Measurements from ENCODE around the gene ATP2B2. TPM values are rescaled to one million over a fixed set of nuclear protein-coding genes. Genes with fewer than 3 reads are reported as not detected.

Gene ATP2B2
- total RNA-seq, 1 experiment from 2014 or later, result not detected

DNA sequence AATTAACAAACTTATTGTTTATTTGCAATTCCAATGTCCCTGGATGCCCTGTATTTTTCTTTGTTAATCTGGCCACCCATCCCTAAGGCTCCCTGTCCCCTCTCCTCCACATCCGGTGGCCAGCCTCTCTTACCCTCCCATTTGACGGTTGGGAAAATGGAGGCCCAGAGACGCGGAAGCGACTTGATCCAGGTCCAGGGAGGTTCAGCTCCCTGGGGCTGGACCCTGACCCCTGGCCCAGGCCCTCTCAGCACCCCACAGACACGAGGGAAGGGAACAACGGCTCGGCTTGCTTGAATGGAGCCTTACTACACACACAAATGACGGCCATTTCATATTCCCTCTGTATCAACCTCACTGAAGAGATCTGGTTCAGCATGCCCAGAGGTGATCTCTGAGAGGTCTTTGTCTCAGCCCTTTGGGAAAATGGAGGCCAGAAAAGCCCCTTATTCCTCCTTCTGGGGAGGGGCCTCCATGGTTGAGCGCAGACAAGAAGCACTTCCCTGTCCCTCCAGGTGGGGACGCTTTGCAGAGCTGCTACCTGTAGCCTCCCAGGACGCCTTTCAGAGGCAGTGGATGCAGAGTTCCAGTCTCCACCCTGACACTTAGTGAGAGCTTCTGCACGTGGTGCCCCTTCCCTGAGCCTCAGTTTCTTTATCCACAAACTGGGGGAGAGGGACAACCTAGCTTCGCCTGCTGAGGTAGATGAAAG is 82.1 kb downstream of the ATP2B2 start:
- POLR2A ChIA-PET, result no interaction called here
- no peaks in the 10 kb centered on the region for H3K9me3 Mint-ChIP-seq (ENCODE audit: unreplicated experiment)
- TF ChIP-seq, protein P1, sequence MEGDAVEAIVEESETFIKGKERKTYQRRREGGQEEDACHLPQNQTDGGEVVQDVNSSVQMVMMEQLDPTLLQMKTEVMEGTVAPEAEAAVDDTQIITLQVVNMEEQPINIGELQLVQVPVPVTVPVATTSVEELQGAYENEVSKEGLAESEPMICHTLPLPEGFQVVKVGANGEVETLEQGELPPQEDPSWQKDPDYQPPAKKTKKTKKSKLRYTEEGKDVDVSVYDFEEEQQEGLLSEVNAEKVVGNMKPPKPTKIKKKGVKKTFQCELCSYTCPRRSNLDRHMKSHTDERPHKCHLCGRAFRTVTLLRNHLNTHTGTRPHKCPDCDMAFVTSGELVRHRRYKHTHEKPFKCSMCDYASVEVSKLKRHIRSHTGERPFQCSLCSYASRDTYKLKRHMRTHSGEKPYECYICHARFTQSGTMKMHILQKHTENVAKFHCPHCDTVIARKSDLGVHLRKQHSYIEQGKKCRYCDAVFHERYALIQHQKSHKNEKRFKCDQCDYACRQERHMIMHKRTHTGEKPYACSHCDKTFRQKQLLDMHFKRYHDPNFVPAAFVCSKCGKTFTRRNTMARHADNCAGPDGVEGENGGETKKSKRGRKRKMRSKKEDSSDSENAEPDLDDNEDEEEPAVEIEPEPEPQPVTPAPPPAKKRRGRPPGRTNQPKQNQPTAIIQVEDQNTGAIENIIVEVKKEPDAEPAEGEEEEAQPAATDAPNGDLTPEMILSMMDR (IDR thresholded peaks at IDR 0.05; ENCODE audit: unreplicated experiment), result no peak
- H3K36me3 Mint-ChIP-seq (ENCODE audit: insufficient read depth, unreplicated experiment), result no peaks in the 10 kb centered on the region
- peaks cover 5% of the 10 kb centered on the region for H3K4me1 Mint-ChIP-seq (ENCODE audit: insufficient read depth, unreplicated experiment)
- no peak overlapping the region for H3K27ac Mint-ChIP-seq (ENCODE audit: low read depth, unreplicated experiment)
- CTCF ChIA-PET, result interaction anchor here (1.5 kb wide), 1 partner anchor 315 kb away, joined by 4 read pairs; no protein-coding TSS in a partner anchor
- DNase-seq (ENCODE audit: unreplicated experiment), result no peak
- intact Hi-C loops (cut with micrococcal nuclease), result no loop called here
- no peak overlapping the region for H3K4me3 Mint-ChIP-seq (ENCODE audit: unreplicated experiment)
- no TSS peak for BruUV-seq (replicated peaks)
- H3K27me3 Mint-ChIP-seq (ENCODE audit: insufficient read depth, unreplicated experiment), result peaks cover 12% of the 10 kb centered on the region

DNA sequence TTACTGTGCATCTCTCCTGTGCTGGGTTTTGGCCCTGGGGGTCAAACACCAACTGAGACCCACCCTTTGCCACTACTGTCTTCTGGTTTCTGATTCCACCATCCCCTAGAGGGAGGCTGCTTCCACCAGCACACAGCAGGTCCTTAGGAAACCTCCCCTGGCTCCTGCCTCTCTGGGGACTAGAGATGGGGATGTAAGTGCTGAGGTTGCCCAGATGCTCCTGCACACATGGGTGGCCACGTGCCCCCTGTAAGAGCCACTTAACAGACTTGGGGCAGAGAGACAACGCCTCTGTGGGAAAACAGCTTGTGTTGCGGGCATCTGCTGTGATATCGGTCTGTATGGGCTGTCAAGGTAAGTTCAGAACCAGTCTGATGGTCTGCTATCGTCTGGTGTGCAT is 83.4 kb downstream of the ATP2B2 start:
- intact Hi-C loops (cut with micrococcal nuclease), result no loop called here
- peaks cover 12% of the 10 kb centered on the region for H3K27me3 Mint-ChIP-seq (ENCODE audit: insufficient read depth, unreplicated experiment)
- TF ChIP-seq, protein P1 (IDR thresholded peaks at IDR 0.05; ENCODE audit: unreplicated experiment), result no peak
- no peak overlapping the region for H3K4me3 Mint-ChIP-seq (ENCODE audit: unreplicated experiment)
- no peaks in the 10 kb centered on the region for H3K9me3 Mint-ChIP-seq (ENCODE audit: unreplicated experiment)
- H3K36me3 Mint-ChIP-seq (ENCODE audit: insufficient read depth, unreplicated experiment), result no peaks in the 10 kb centered on the region
- ChIA-PET CTCF (no interaction called here), POLR2A (no interaction called here)
- no peak overlapping the region for H3K27ac Mint-ChIP-seq (ENCODE audit: low read depth, unreplicated experiment)
- BruUV-seq (replicated peaks), result no TSS peak
- peaks cover 5% of the 10 kb centered on the region for H3K4me1 Mint-ChIP-seq (ENCODE audit: insufficient read depth, unreplicated experiment)
- DNase-seq (ENCODE audit: unreplicated experiment), result no peak

DNA sequence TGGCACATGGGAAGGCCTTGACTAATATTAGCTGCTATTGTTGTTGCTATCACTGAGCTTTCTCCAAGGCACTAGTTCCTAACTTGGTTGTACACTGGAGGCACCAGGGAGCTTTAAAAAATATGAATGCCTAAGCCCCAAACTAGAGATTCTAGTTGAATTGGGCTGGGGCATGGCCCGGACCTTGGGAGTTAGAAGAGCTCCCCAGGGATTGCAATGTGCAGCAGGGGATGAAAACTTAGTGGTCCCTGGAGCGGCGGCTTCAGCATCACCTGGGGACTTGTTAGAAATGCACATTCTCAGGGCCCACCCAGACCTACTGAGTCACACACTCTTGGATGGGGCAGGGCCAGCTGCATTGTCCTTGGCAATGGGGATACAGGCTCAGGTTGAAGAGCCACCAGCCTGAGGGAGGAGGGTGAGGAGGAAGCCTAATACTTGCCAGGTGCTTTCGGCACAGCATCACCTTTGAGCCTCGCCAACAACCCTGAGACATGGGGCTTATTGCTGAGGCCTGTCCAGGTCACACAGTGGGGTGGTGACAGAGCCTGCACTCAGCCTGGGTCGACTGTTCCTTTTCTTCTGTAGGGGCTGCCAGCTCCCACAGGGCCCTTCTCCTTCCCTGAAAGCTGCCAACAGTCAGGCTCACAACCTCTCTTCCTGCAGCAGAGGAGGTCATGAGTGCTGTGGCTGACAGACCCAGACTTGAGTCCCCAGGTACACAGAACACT is 84.5 kb downstream of the ATP2B2 start:
- Mint-ChIP-seq H3K4me3 (ENCODE audit: unreplicated experiment) (no peak overlapping the region), H3K4me1 (ENCODE audit: insufficient read depth, unreplicated experiment) (peaks cover 5% of the 10 kb centered on the region), H3K9me3 (ENCODE audit: unreplicated experiment) (no peaks in the 10 kb centered on the region), H3K36me3 (ENCODE audit: insufficient read depth, unreplicated experiment) (no peaks in the 10 kb centered on the region), H3K27ac (ENCODE audit: low read depth, unreplicated experiment) (no peak overlapping the region), H3K27me3 (ENCODE audit: insufficient read depth, unreplicated experiment) (peaks cover 18% of the 10 kb centered on the region)
- ChIA-PET POLR2A (no interaction called here), CTCF (no interaction called here)
- no peak for DNase-seq (ENCODE audit: unreplicated experiment)
- intact Hi-C loops (cut with micrococcal nuclease), result no loop called here
- no TSS peak for BruUV-seq (replicated peaks)
- TF ChIP-seq, protein P1 (IDR thresholded peaks at IDR 0.05; ENCODE audit: unreplicated experiment), result no peak

DNA sequence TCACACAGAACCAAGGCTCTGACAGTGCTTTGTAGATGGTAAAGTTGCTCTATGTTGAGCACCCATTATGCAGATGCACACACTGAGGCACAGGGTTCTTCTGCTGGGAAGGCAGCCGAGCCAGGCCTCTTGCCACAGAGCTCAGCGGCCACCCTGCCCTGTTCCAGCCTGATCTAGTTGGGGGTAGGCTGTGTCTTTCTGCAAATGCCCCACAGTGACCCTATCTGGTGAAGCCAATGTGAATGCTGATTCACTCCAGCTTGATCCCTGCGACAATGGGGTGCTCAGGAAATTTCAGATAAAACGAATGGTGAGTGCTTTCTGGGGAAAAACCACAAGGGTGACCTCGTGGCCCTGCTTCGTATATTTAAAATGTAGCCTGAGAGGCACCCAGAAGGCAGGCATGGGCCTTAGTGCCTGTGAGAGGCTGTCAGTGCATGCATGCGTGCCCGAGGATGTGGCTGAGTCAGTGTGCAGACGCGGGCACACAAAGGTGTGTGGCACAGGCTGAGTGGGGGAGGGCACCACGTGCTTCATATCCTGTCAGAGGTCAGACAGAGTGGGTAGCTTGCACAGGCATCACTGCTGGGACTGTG is 85.7 kb downstream of the ATP2B2 start:
- DNase-seq (ENCODE audit: unreplicated experiment), result no peak
- Mint-ChIP-seq H3K27me3 (ENCODE audit: insufficient read depth, unreplicated experiment) (peaks cover 20% of the 10 kb centered on the region), H3K4me3 (ENCODE audit: unreplicated experiment) (no peak overlapping the region), H3K27ac (ENCODE audit: low read depth, unreplicated experiment) (no peak overlapping the region), H3K4me1 (ENCODE audit: insufficient read depth, unreplicated experiment) (peaks cover 5% of the 10 kb centered on the region), H3K9me3 (ENCODE audit: unreplicated experiment) (no peaks in the 10 kb centered on the region), H3K36me3 (ENCODE audit: insufficient read depth, unreplicated experiment) (no peaks in the 10 kb centered on the region)
- no TSS peak for BruUV-seq (replicated peaks)
- CTCF ChIA-PET, result interaction anchor here (0.6 kb wide), 1 partner anchor 11 kb away, joined by 3 read pairs; no protein-coding TSS in a partner anchor
- TF ChIP-seq, protein P1 (IDR thresholded peaks at IDR 0.05; ENCODE audit: unreplicated experiment), result no peak
- POLR2A ChIA-PET, result no interaction called here
- intact Hi-C loops (cut with micrococcal nuclease), result no loop called here
